ENCODE results near the gene CBFA2T3. TPM values are rescaled to one million over a fixed set of nuclear protein-coding genes. Genes with fewer than 3 reads are reported as not detected.

The CBFA2T3 gene
- total RNA-seq = 1 to 10 TPM; 2.3 to 2.9 TPM

GRCh38 chr16:88977018-88977811, at the start of gene CBFA2T3:
TSS of gene CBFA2T3 (minus strand) at chr16:88977207. CDS start at chr16:88976807, 400 bp downstream.
- DNase-seq (ENCODE audit: low spot score) (no peak), ATAC-seq (no peak)
- no peak within 1 kb of the TSS for H3K4me3 Mint-ChIP-seq
- H3K27ac Mint-ChIP-seq = no peak within 1 kb of the TSS
- no peaks in the 10 kb centered on the region for H3K36me3 Mint-ChIP-seq
- H3K4me1 Mint-ChIP-seq (ENCODE audit: low read depth in 2 of 2) = peaks cover 0 to 9% of the 10 kb centered on the region in 2 donors
- H3K27me3 Mint-ChIP-seq = peaks cover 0 to 18% of the 10 kb centered on the region in 2 donors
- no peaks in the 10 kb centered on the region for H3K9me3 Mint-ChIP-seq

DNA sequence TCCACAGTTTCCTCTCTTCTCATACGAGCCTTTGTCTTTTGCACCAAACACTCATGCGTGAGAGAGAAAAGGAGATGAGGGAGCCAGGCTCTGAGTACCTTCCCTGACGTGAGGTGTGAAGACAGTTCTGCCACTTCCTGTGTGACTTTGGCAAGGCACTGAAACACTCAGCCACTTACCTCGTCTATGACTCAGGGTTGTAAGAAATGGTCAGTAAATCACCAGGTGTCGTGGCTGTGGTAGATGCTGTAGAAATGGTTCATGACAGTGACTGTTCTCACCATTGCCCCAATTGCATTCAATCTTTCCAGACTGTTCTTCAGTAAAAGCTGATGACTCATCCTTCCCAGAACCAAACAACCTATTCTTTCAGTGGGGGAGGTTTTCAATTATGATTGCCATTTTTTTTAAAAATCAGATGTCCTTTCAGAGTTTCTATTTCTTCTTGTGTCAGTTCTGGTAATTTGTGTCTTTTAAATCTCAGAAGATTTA, 49.2 kb upstream of the CBFA2T3 start:
- H3K4me3 Mint-ChIP-seq = peak overlapping the region; percentile 65
- H3K36me3 Mint-ChIP-seq = peaks cover 29% of the 10 kb centered on the region
- peaks cover 15% of the 10 kb centered on the region for H3K9me3 Mint-ChIP-seq
- DNase-seq (ENCODE audit: low spot score) (peak; percentile 91), ATAC-seq (peak; percentile 99)
- peak overlapping the region; percentile 98 to 99 for H3K27ac Mint-ChIP-seq
- H3K27me3 Mint-ChIP-seq = peaks cover 4 to 8% of the 10 kb centered on the region in 2 donors
- peaks cover 34 to 47% of the 10 kb centered on the region in 2 donors for H3K4me1 Mint-ChIP-seq (ENCODE audit: low read depth in 2 of 2)

DNA sequence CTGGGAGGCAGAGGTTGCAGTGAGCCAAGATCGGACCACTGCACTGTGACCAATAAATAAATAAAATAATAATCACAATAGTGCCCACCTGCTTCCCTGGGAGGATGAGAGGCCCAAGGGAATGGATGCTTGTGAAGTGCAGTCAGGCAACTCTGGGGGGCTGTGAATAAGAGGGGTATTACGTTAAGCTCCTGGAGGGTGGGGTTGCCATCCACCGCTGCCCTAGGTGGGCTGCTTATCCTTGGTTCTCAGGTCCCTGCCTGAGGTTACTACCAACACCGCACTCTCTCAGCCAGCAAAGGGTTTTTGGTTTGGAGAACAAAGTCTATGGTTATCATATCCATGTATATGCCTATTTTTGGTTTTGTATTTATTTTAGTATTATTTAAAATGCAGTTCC, 48.6 kb upstream of the CBFA2T3 start:
- Mint-ChIP-seq H3K9me3 (peaks cover 12% of the 10 kb centered on the region), H3K4me1 (ENCODE audit: low read depth in 2 of 2) (peaks cover 31 to 52% of the 10 kb centered on the region in 2 donors), H3K36me3 (peaks cover 24% of the 10 kb centered on the region), H3K27ac (peak overlapping the region; percentile 98 to 99), H3K27me3 (peaks cover 4 to 8% of the 10 kb centered on the region in 2 donors), H3K4me3 (peak overlapping the region; percentile 65)
- ATAC-seq = peak; percentile 0 to 8
- DNase-seq (ENCODE audit: low spot score) = no peak

GRCh38 chr16:89024546-89025060, 47.6 kb upstream of the CBFA2T3 start:
- peaks cover 24% of the 10 kb centered on the region for H3K36me3 Mint-ChIP-seq
- peaks cover 37 to 60% of the 10 kb centered on the region in 2 donors for H3K4me1 Mint-ChIP-seq (ENCODE audit: low read depth in 2 of 2)
- H3K27ac Mint-ChIP-seq = peak overlapping the region; percentile 98 to 99
- peak overlapping the region; percentile 1 for H3K4me3 Mint-ChIP-seq
- ATAC-seq (no peak), DNase-seq (ENCODE audit: low spot score) (peak; percentile 46)
- H3K9me3 Mint-ChIP-seq = peaks cover 12% of the 10 kb centered on the region
- H3K27me3 Mint-ChIP-seq = peaks cover 4 to 8% of the 10 kb centered on the region in 2 donors

- peak; percentile 50 for DNase-seq (ENCODE audit: low spot score)
- peaks cover 37 to 60% of the 10 kb centered on the region in 2 donors for H3K4me1 Mint-ChIP-seq (ENCODE audit: low read depth in 2 of 2)
- H3K9me3 Mint-ChIP-seq = peaks cover 12% of the 10 kb centered on the region
- ATAC-seq = no peak
- H3K27ac Mint-ChIP-seq = peak overlapping the region; percentile 98 to 99
- H3K4me3 Mint-ChIP-seq = peak overlapping the region; percentile 23
- H3K36me3 Mint-ChIP-seq = peaks cover 24% of the 10 kb centered on the region
- H3K27me3 Mint-ChIP-seq = peaks cover 4 to 8% of the 10 kb centered on the region in 2 donors
These were observed 46.9 kb upstream of the CBFA2T3 start for GRCh38 chr16:89023621-89024511.

GRCh38 chr16:89023151-89023551, 46.1 kb upstream of the CBFA2T3 start:
- Mint-ChIP-seq H3K36me3 (peaks cover 24% of the 10 kb centered on the region), H3K27me3 (peaks cover 4 to 8% of the 10 kb centered on the region in 2 donors), H3K4me1 (ENCODE audit: low read depth in 2 of 2) (peaks cover 37 to 60% of the 10 kb centered on the region in 2 donors), H3K27ac (peak overlapping the region in 1 of 2 donors; percentile 24), H3K4me3 (peak overlapping the region; percentile 23), H3K9me3 (peaks cover 12% of the 10 kb centered on the region)
- no peak for ATAC-seq
- peak; percentile 13 for DNase-seq (ENCODE audit: low spot score)

- H3K4me3 Mint-ChIP-seq = no peak overlapping the region
- DNase-seq (ENCODE audit: low spot score) (peak; percentile 32), ATAC-seq (no peak)
- H3K36me3 Mint-ChIP-seq = peaks cover 17% of the 10 kb centered on the region
- H3K9me3 Mint-ChIP-seq = peaks cover 8% of the 10 kb centered on the region
- peaks cover 4 to 8% of the 10 kb centered on the region in 2 donors for H3K27me3 Mint-ChIP-seq
- peak overlapping the region in 1 of 2 donors; percentile 24 for H3K27ac Mint-ChIP-seq
- H3K4me1 Mint-ChIP-seq (ENCODE audit: low read depth in 2 of 2) = peaks cover 30 to 55% of the 10 kb centered on the region in 2 donors
These were observed 45.2 kb upstream of the CBFA2T3 start for GRCh38 chr16:89022051-89022836.

GRCh38 chr16:89020925-89021595, 44.1 kb upstream of the CBFA2T3 start:
- peak overlapping the region; percentile 26 for H3K4me3 Mint-ChIP-seq
- DNase-seq (ENCODE audit: low spot score) = peak; percentile 48
- H3K27ac Mint-ChIP-seq = peak overlapping the region in 1 of 2 donors; percentile 54

DNA sequence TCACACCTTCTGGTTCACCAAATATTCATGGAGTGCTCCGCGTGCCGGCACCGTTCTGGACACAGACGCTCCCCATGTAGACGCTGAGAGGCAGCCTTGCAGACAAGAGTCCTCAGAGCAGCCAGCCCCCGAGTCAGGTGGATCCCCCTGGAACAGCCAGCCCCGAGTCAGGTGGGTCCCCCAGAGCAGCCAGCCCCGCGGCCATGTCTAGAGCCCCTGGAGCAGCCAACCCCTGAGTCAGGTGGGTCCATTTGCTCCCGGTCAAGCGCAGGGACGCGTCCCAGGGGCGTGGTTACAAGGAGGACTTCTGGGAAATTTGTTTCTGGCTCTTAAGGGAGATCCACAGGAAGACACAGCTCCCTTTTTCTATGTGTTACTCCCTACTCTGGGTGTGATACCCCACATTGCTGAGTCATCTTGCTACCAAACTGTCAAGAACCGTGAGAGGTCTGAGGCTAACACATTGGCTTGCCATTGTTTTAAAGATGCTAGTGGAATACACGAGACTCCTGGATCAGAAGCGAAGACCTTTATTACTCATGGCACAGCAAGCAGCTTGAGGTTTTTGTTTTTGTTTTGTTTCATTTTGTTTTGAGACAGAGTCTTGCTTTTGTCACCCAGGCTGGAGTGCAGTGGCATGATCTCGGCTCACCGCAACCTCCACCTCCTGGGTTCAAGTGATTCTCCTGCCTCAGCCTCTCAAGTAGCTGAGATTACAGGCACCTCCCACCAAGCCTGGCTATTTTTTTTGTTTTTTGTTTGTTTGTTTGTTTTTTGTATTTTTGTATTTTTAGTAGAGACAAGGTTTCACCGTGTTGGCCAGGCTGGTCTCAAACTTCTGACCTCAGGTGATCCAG, 43.3 kb upstream of the CBFA2T3 start:
- Mint-ChIP-seq H3K4me3 (peak overlapping the region; percentile 26), H3K27me3 (peaks cover 4 to 8% of the 10 kb centered on the region in 2 donors), H3K36me3 (peaks cover 13% of the 10 kb centered on the region), H3K4me1 (ENCODE audit: low read depth in 2 of 2) (peaks cover 18 to 36% of the 10 kb centered on the region in 2 donors), H3K27ac (peak overlapping the region; percentile 41 to 54), H3K9me3 (peaks cover 7% of the 10 kb centered on the region)
- ATAC-seq = peak; percentile 96 to 97
- peak; percentile 79 for DNase-seq (ENCODE audit: low spot score)

More at GRCh38 chr16:89020925-89021595, 44.1 kb upstream of the CBFA2T3 start:
- peaks cover 5% of the 10 kb centered on the region for H3K9me3 Mint-ChIP-seq
- H3K27me3 Mint-ChIP-seq = peaks cover 4 to 8% of the 10 kb centered on the region in 2 donors
- no peak for ATAC-seq
- H3K36me3 Mint-ChIP-seq = peaks cover 12% of the 10 kb centered on the region
- H3K4me1 Mint-ChIP-seq (ENCODE audit: low read depth in 2 of 2) = peaks cover 18 to 43% of the 10 kb centered on the region in 2 donors

GRCh38 chr16:89019511-89019910, 42.5 kb upstream of the CBFA2T3 start:
- Mint-ChIP-seq H3K4me3 (no peak overlapping the region), H3K4me1 (ENCODE audit: low read depth in 2 of 2) (peaks cover 13 to 28% of the 10 kb centered on the region in 2 donors), H3K27me3 (peaks cover 4 to 8% of the 10 kb centered on the region in 2 donors), H3K9me3 (peaks cover 7% of the 10 kb centered on the region), H3K27ac (peak overlapping the region in 1 of 2 donors; percentile 54), H3K36me3 (peaks cover 13% of the 10 kb centered on the region)
- ATAC-seq (no peak), DNase-seq (ENCODE audit: low spot score) (peak; percentile 54)

- peaks cover 6 to 11% of the 10 kb centered on the region in 2 donors for H3K27me3 Mint-ChIP-seq
- ATAC-seq = no peak
These were observed 41.5 kb upstream of the CBFA2T3 start for GRCh38 chr16:89018282-89019158.

More at GRCh38 chr16:89018282-89019158, 41.5 kb upstream of the CBFA2T3 start:
- H3K4me1 Mint-ChIP-seq (ENCODE audit: low read depth in 2 of 2) = peaks cover 12 to 27% of the 10 kb centered on the region in 2 donors
- no peak overlapping the region for H3K27ac Mint-ChIP-seq
- H3K9me3 Mint-ChIP-seq = peaks cover 7% of the 10 kb centered on the region
- peak; percentile 53 for DNase-seq (ENCODE audit: low spot score)
- H3K4me3 Mint-ChIP-seq = no peak overlapping the region
- H3K36me3 Mint-ChIP-seq = peaks cover 13% of the 10 kb centered on the region
